GM18507 (cell line): Measurements from ENCODE around the gene CFLAR.
"Not testable (repeated sequence)": the region's sequence is repeated elsewhere in the genome, so short reads cannot be mapped to it uniquely, and the experiment has no call there.

Source experiments
- DNase-seq: peaks from one replicate; pipeline ENCODE4 v3.0.0; 2011; ENCODE audit warnings: low read depth; ENCODE audit not compliant: insufficient read length; ENCODE audit errors: extremely low spot score
- FAIRE-seq: peaks from 2 replicates; lab custom pipeline; 2011; peaks lifted over from hg19 to GRCh38; lab: Jason Lieb, UNC

Gene CFLAR

GRCh38 chr2:201118121-201118960, 2.4 kb downstream of the CFLAR start:
- DNase-seq (no peak), FAIRE-seq (peak; percentile 90)

- DNase-seq, result no peak
Observed at GRCh38 chr2:201118961-201119854, 3.2 kb downstream of the CFLAR start.

GRCh38 chr2:201122276-201122675, 6.3 kb downstream of the CFLAR start:
- DNase-seq (no peak), FAIRE-seq (no peak)

More at GRCh38 chr2:201118961-201119854, 3.2 kb downstream of the CFLAR start:
- FAIRE-seq, result no peak

GRCh38 chr2:201126308-201127151, 10.6 kb downstream of the CFLAR start:
- no peak for DNase-seq
- FAIRE-seq, result peak; percentile 82

- FAIRE-seq, result no peak
- no peak for DNase-seq
Observed at GRCh38 chr2:201127152-201127511, 11.2 kb downstream of the CFLAR start.

- FAIRE-seq, result peak; percentile 50
- DNase-seq, result no peak
Observed at GRCh38 chr2:201127570-201127969, 11.6 kb downstream of the CFLAR start.

- DNase-seq (no peak), FAIRE-seq (no peak)
Observed at GRCh38 chr2:201128033-201128432, 12.1 kb downstream of the CFLAR start.

GRCh38 chr2:201128933-201129505, 13.1 kb downstream of the CFLAR start:
- FAIRE-seq, result peak; percentile 85
- DNase-seq, result no peak

- FAIRE-seq, result peak; percentile 63
- DNase-seq, result no peak
Observed at GRCh38 chr2:201130524-201131186, 14.7 kb downstream of the CFLAR start.

GRCh38 chr2:201132518-201132917, 16.6 kb downstream of the CFLAR start:
- DNase-seq (no peak), FAIRE-seq (peak; percentile 73)

GRCh38 chr2:201135386-201135785, 19.4 kb downstream of the CFLAR start:
- DNase-seq (no peak), FAIRE-seq (no peak)

GRCh38 chr2:201136889-201137321, 20.9 kb downstream of the CFLAR start:
- DNase-seq (no peak), FAIRE-seq (no peak)

- FAIRE-seq (no peak), DNase-seq (no peak)
Observed at GRCh38 chr2:201137505-201138400, 21.8 kb downstream of the CFLAR start.

GRCh38 chr2:201138401-201138970, 22.5 kb downstream of the CFLAR start:
- FAIRE-seq (no peak), DNase-seq (no peak)

- FAIRE-seq, DNase-seq: not testable (repeated sequence)
Observed at GRCh38 chr2:201138986-201139781, 23.2 kb downstream of the CFLAR start.

GRCh38 chr2:201139836-201140604, 24.1 kb downstream of the CFLAR start:
- DNase-seq (no peak), FAIRE-seq (no peak)
